Measurements from ENCODE around the gene GLYR1. TPM values are rescaled to one million over a fixed set of nuclear protein-coding genes. Genes with fewer than 3 reads are reported as not detected.

The GLYR1 gene
- total and polyA plus RNA-seq, 2 experiments from 2014 or later: 59.9 to 105 TPM

DNA sequence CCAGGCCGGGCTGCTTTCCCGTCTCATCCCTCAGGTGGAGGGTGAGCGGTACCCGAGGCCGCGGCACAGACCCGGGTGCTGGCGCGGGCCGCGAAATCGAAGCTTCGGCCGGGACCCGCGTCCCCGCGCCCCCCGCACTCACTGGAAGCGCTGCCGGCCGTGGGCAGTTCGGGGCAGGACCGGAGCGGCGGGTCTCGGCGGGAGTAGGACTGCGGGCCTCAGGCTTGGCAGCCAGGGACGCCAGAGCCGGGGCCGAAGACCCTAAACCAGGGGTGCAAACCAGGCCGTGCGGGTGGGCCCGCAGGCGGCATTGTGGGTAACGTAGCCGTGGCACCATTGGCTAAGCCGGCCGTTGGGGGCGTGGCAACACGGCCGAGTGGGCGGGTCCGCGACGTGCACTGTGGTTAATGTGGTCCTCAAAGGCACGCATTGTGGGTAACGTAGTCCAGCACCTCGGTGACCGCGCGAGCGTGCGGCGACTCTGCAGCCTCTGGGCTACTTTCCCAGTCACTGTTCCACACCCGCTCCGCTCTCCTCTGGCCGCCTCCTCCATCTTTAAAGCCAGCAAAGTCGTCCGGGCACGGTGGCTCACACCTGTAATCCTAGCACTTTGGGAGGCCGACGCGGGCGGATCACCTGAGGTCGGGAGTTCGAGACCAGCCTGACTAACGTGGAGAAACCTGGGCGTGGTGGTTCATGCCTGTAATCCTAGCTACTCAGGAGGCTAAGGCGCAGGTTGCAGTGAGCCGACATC, 80.0 kb downstream of the GLYR1 start, which contains the start of gene ZNF500:
ZNF500 (minus strand) TSS at position 288 of the 754 bp plus-strand sequence. CDS start 1,184 bp downstream, outside the sequence.
- no peaks in the 10 kb centered on the region for H4K20me1 ChIP-seq (replicated peaks; ENCODE audit: insufficient read depth)
- peak within 1 kb of the TSS; percentile 86 for H2AFZ ChIP-seq
- ATAC-seq (peak; percentile 89), DNase-seq (ENCODE audit: low spot score) (peak; percentile 99)
- TF ChIP-seq, protein P1, sequence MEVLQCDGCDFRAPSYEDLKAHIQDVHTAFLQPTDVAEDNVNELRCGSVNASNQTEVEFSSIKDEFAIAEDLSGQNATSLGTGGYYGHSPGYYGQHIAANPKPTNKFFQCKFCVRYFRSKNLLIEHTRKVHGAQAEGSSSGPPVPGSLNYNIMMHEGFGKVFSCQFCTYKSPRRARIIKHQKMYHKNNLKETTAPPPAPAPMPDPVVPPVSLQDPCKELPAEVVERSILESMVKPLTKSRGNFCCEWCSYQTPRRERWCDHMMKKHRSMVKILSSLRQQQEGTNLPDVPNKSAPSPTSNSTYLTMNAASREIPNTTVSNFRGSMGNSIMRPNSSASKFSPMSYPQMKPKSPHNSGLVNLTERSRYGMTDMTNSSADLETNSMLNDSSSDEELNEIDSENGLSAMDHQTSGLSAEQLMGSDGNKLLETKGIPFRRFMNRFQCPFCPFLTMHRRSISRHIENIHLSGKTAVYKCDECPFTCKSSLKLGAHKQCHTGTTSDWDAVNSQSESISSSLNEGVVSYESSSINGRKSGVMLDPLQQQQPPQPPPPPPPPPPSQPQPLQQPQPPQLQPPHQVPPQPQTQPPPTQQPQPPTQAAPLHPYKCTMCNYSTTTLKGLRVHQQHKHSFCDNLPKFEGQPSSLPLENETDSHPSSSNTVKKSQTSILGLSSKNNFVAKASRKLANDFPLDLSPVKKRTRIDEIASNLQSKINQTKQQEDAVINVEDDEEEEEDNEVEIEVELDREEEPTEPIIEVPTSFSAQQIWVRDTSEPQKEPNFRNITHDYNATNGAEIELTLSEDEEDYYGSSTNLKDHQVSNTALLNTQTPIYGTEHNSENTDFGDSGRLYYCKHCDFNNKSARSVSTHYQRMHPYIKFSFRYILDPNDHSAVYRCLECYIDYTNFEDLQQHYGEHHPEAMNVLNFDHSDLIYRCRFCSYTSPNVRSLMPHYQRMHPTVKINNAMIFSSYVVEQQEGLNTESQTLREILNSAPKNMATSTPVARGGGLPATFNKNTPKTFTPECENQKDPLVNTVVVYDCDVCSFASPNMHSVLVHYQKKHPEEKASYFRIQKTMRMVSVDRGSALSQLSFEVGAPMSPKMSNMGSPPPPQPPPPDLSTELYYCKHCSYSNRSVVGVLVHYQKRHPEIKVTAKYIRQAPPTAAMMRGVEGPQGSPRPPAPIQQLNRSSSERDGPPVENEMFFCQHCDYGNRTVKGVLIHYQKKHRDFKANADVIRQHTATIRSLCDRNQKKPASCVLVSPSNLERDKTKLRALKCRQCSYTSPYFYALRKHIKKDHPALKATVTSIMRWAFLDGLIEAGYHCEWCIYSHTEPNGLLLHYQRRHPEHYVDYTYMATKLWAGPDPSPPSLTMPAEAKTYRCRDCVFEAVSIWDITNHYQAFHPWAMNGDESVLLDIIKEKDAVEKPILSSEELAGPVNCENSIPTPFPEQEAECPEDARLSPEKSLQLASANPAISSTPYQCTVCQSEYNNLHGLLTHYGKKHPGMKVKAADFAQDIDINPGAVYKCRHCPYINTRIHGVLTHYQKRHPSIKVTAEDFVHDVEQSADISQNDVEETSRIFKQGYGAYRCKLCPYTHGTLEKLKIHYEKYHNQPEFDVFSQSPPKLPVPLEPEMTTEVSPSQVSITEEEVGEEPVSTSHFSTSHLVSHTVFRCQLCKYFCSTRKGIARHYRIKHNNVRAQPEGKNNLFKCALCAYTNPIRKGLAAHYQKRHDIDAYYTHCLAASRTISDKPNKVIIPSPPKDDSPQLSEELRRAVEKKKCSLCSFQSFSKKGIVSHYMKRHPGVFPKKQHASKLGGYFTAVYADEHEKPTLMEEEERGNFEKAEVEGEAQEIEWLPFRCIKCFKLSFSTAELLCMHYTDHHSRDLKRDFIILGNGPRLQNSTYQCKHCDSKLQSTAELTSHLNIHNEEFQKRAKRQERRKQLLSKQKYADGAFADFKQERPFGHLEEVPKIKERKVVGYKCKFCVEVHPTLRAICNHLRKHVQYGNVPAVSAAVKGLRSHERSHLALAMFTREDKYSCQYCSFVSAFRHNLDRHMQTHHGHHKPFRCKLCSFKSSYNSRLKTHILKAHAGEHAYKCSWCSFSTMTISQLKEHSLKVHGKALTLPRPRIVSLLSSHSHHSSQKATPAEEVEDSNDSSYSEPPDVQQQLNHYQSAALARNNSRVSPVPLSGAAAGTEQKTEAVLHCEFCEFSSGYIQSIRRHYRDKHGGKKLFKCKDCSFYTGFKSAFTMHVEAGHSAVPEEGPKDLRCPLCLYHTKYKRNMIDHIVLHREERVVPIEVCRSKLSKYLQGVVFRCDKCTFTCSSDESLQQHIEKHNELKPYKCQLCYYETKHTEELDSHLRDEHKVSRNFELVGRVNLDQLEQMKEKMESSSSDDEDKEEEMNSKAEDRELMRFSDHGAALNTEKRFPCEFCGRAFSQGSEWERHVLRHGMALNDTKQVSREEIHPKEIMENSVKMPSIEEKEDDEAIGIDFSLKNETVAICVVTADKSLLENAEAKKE (CRISPR knock-in tag; IDR thresholded peaks at IDR 0.05): no peak
- TF ChIP-seq ZNF331 (CRISPR knock-in tag; IDR thresholded peaks at IDR 0.05; ENCODE audit: low read depth) (no peak), ZNF114 (CRISPR knock-in tag; IDR thresholded peaks at IDR 0.05) (0 out of 2 replicates have a peak, but pooled peaks have one; percentile 56), POLR2AphosphoS5 (IDR thresholded peaks at IDR 0.05; ENCODE audit: low read depth) (peak; percentile 81), JUNB (IDR thresholded peaks at IDR 0.05; ENCODE audit: unreplicated experiment) (no peak), CREB1 (CRISPR knock-in tag; IDR thresholded peaks at IDR 0.05; ENCODE audit: low read depth) (peak; percentile 74)
- TF ChIP-seq, protein P2, sequence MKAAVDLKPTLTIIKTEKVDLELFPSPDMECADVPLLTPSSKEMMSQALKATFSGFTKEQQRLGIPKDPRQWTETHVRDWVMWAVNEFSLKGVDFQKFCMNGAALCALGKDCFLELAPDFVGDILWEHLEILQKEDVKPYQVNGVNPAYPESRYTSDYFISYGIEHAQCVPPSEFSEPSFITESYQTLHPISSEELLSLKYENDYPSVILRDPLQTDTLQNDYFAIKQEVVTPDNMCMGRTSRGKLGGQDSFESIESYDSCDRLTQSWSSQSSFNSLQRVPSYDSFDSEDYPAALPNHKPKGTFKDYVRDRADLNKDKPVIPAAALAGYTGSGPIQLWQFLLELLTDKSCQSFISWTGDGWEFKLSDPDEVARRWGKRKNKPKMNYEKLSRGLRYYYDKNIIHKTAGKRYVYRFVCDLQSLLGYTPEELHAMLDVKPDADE (IDR thresholded peaks at IDR 0.05): peak; percentile 99
- peak within 1 kb of the TSS; percentile 88 for H3K4me3 Mint-ChIP-seq
- H3K27ac ChIP-seq (ENCODE audit: low read depth): peak within 1 kb of the TSS; percentile 98
- H3K79me2 ChIP-seq (replicated peaks; ENCODE audit: insufficient read depth): peaks cover 17% of the 10 kb centered on the region
- no peaks in the 10 kb centered on the region for H3K9me3 Mint-ChIP-seq
- peak within 1 kb of the TSS; percentile 98 for H3K27ac Mint-ChIP-seq
- peaks cover 23% of the 10 kb centered on the region for H3K4me1 Mint-ChIP-seq
- no peaks in the 10 kb centered on the region for H3K9me2 ChIP-seq (ENCODE audit: insufficient read depth)
- peak within 1 kb of the TSS; percentile 91 for H3K4me2 ChIP-seq
- peaks cover 29% of the 10 kb centered on the region for H3K36me3 Mint-ChIP-seq (ENCODE audit: low read depth)
- H3K4me1 ChIP-seq (ENCODE audit: insufficient read depth): peaks cover 19% of the 10 kb centered on the region
- H3K4me3 ChIP-seq: peak within 1 kb of the TSS; percentile 94
- no peaks in the 10 kb centered on the region for H3K36me3 ChIP-seq (ENCODE audit: insufficient read depth)
- H3K27me3 Mint-ChIP-seq (ENCODE audit: insufficient read depth, low read depth, poor library complexity): peaks cover 14% of the 10 kb centered on the region
- H3K27me3 ChIP-seq (ENCODE audit: insufficient read depth): no peaks in the 10 kb centered on the region
- H3F3A ChIP-seq (replicated peaks; ENCODE audit: low read depth): peaks cover 17% of the 10 kb centered on the region; the same call in 1 of the 2 replicates

All from GM23338 (cell line).